GM19023 (cell line): ENCODE measurements around the gene CCDC116.
"Not testable (repeated sequence)": the region's sequence is repeated elsewhere in the genome, so short reads cannot be mapped to it uniquely, and the experiment has no call there.

Experiments used
- ATAC-seq: cut with Tn5 transposase; IDR thresholded peaks from one replicate; pipeline ENCODE4 v1.9.1; 2021; ENCODE audit warnings: mild to moderate bottlenecking, moderate library complexity; ENCODE audit not compliant: unreplicated experiment

The CCDC116 gene

DNA sequence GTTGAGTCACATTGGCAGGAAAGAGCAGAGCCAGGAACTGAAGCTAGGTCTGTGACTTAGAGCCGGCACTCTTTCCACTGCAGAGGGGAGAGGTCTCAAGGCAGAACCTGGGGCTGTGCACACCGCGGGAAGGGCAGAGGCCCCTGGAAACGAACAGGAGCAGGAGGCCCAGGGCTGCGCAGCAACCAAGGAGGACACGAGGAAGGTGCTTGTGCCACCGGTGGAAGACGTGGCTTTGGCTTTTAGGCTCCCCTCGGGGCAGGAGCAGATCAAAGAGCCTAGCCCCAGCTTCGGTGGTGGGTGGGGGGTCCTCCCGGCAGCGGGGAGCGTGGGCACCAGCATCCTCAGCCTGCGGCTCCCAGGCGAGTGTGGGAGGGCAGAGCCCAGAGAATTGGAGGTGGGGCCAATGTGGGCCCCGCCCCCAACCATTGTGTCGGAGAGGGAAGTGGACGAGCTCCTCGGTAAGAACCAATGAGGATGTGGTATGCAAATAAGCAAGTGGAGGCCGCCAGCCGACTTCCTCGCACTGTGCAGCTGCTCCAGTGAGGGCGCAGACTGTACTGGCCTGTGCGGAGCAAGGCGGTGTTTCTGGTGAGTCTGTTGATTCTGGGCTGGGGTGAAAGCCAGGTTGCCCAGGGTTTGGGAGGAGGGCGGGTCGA, at the start of gene CCDC116:
CCDC116 (plus strand) TSS at position 524 of the 659 bp plus-strand sequence. CDS start 422 bp downstream, outside the sequence.
- no peak for ATAC-seq

GRCh38 chr22:21582801-21583740, 49.5 kb upstream of the CCDC116 start:
- no peak for ATAC-seq

- no peak for ATAC-seq
Observed at GRCh38 chr22:21585389-21585788, 47.2 kb upstream of the CCDC116 start.

DNA sequence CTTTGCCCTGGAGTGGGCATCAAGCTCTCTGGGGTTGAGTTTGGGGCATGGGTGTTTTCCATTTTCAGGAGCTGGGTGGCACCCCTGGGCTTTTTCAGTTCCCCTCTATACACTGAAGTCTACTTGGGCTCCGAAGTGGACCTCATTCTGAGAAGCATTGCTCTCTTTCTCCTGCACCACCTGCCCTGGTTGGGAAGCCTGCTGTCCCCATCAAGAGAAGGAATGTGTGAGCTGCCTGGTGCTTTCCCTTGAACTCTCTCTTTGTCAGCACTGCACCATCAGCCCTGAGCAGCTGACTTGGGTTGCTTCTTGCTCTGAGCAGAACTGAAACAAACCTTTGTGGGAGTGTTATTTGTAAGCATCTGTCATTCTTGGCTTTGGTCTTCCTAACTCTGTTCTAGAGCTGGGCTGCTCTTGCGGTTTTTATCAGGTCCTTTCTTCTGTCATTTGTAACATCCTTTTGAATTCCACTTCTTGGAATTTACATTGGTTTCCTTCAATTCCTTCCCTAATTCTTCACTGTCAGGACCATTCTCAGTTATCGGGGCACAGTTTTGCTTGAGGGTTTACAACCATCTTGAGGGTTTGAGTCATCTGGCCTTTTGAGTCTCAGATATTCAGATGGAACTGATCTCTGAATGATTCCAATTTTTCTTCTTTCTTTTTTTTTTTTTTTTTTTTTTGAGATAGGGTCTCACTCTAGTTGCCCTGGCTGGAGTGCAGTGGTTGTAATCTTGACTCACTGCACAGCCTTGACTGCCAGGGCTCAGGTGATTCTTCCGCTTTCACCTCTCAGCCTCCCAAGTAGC, 44.6 kb upstream of the CCDC116 start:
- ATAC-seq = peak; percentile 82

GRCh38 chr22:21589396-21589795, 43.2 kb upstream of the CCDC116 start:
- no peak for ATAC-seq

GRCh38 chr22:21590809-21591641, 41.5 kb upstream of the CCDC116 start:
- ATAC-seq = no peak

DNA sequence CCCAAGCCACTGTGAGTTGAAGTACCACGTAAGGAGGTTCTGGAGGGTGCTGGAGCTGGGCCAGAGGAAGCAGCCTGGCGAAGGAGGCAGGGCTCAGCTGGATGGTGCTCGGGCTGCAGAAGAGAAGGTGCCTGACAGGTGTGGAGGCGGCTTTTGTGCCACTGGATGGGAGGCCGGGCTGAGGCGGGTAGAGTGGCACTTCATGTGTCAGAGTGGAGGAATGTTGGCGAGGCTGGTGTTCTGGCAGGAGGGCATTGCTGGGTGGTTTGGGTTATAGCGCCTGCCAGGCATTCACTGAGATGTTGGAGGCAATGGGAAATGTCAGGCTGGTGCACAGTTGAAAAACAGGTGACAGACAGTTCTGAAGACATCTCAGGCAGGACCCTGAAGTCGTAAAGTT, 40.9 kb upstream of the CCDC116 start:
- no peak for ATAC-seq

DNA sequence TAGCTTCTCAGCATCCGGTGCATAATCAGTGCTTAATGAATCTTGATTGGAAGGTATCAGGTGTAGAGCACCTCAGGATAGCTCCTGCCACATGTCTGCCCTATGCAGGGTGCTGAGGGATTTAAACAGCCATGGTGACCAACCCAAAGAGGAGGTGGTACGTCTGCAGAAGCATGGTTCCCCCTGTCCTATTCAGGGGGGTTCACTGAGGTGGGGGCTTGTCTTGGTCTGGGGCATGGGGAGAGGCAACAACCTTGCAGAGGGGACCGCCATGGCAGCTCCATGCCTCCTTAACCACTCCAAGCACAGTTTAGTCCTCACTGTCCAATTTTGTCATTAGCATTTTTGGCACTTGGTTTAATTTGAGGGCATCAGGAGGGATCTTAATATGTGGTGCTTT, 40.1 kb upstream of the CCDC116 start:
- ATAC-seq = no peak

- ATAC-seq = no peak
Observed at GRCh38 chr22:21593406-21594232, 38.9 kb upstream of the CCDC116 start.

DNA sequence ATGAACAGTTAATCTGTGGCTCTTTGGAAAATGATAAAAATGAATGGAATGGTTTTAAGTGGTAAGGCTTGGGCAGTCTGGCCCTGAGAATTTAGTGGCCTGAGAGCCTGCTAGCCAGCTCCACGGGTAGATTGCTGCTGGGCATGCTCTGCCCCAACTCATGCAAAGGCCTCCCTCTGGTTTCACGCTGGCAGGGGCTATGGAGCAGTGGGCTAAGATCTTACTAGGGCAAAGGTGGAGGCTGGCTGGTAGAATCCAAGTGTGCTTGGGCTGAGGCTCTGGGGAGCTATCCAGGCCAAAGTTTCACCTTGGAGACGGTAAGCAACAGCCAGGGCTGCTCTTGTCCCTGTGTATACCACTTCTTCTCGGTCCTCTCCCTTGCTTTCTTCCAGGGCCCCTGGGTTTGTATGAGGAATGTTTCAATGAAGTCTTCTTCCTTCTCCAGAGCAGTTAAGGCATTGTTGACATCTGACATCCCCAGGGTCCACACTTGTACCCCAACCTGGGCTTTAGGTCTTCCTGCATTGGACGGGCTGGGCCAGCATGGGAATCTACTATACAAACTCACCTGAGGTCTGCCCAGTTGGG, 37.6 kb upstream of the CCDC116 start:
- ATAC-seq = no peak

DNA sequence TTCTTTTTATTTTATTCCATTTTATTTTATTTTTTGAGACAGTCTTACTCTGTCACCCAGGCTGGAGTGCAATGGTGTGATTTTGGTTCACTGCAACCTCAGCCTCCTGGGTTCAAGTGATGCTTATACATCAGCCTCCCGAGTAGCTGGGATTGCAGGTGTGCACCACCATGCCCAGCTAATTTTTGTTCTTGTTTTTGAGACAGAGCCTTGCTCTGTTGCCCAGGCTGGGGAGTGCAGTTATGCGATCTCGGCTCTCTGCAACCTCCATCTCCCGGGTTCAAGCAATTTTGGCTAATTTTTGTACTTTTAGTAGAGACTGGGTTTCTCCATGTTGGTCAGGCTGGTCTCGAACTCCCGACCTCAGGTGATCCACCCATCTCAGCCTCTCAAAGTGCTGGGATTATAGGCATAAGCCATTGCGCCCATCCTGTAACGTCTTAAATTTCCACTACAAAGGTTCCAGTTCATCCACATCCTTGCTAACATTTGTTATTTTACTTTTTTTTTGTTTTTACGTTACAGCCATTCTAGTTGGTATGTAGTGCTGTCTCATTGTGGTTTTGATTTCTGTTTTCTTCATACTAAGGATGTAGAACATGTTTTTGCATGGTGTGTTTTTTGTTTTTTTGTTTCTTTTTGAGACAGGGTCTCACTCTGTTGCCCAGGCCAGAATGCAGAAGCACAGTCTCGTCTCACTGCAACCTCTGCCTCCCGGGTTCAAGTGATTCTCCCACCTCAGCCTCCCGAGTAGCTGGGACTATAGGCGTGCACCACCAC, 36.0 kb upstream of the CCDC116 start:
- ATAC-seq = not testable (repeated sequence)

DNA sequence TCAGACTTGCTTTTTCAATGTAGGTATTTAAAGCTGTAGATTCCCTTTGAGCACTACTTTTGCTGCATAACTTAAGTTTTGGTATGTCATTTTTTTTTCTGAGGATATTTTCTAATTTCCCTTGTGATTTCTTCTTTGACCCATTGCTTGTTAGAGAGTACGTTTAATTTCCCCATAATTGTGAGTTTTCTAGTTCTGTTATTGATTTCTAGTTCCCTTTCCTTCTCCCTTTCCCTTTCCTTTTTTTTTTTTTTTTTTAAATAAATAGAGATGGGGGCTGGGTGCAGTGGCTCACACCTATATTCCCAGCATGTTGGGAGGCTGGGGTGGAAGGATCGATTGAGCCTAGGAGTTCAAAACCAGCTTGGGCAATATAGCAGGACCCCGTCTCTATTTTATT, 34.3 kb upstream of the CCDC116 start:
- ATAC-seq = no peak

GRCh38 chr22:21599053-21599893, 33.3 kb upstream of the CCDC116 start:
- no peak for ATAC-seq

- ATAC-seq = no peak
Observed at GRCh38 chr22:21602579-21602978, 30.0 kb upstream of the CCDC116 start.

- no peak for ATAC-seq
Observed at GRCh38 chr22:21603973-21604372, 28.6 kb upstream of the CCDC116 start.

GRCh38 chr22:21605887-21606564, 26.5 kb upstream of the CCDC116 start:
- ATAC-seq = no peak

- ATAC-seq = no peak
Observed at GRCh38 chr22:21606775-21607174, 25.8 kb upstream of the CCDC116 start.
